Stomach (tissue), 4 donors: ENCODE measurements around the gene GLCE.

ENCODE experiments used
- CTCF ChIP-seq, 7 experiments: fragments of 450-650 bp in 4 of 7; fragments of 200-600 bp in 3 of 7; sonication (generic) in 3 of 7; IDR thresholded peaks; one replicate each; pipeline ENCODE4 v1.5.1; 2016 to 2019; ENCODE audit warnings: antibody characterized with exemption in 7 of 7, control low read depth in 2 of 7, mild to moderate bottlenecking in 1 of 7
- POLR2A ChIP-seq, 4 donors: fragments of 450-650 bp; IDR thresholded peaks; one replicate each; pipeline ENCODE4 v1.6.1; 2016; ENCODE audit warnings: antibody characterized with exemption in 4 of 4, control low read depth in 2 of 4, mild to moderate bottlenecking in 1 of 4, moderate library complexity in 1 of 4

DNA sequence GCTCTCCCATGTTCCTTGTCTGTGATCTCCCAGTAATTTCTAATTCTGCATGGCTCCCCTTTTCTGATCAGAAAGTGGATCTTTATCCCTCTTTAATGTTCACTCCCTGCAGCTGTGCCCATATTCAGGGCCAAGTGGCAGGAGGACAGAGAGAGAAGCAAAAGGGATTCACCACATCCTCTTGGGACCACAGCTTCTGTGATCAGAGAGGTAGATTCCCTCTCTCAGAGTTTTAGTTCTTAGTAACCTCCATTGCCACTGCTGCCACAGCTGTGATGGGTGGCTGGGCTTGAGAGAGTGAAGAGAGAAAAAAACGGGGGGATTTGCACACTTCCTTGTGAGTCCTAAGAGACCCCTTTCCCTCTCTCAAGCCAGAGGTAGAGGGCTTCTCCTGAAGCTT lies 49.2 kb downstream of the GLCE start:
- TF ChIP-seq CTCF (IDR thresholded peaks at IDR 0.05) = no peak
- TF ChIP-seq POLR2A (IDR thresholded peaks at IDR 0.05) = no peak
